GM19099 (cell line): ENCODE data around the gene TMEM191C.

ENCODE experiments used
- POLR2A ChIP-seq: IDR thresholded peaks from 3 replicates; pipeline ENCODE4 v1.6.1; 2011; ENCODE audit warnings: low read depth; ENCODE audit not compliant: insufficient read length; ENCODE audit errors: extremely low read depth

The TMEM191C gene

GRCh38 chr22:21450320-21450831 is 16.8 kb upstream of the TMEM191C start:
- no peak for TF ChIP-seq POLR2A

GRCh38 chr22:21450858-21451353 is 16.3 kb upstream of the TMEM191C start:
- no peak for TF ChIP-seq POLR2A

DNA sequence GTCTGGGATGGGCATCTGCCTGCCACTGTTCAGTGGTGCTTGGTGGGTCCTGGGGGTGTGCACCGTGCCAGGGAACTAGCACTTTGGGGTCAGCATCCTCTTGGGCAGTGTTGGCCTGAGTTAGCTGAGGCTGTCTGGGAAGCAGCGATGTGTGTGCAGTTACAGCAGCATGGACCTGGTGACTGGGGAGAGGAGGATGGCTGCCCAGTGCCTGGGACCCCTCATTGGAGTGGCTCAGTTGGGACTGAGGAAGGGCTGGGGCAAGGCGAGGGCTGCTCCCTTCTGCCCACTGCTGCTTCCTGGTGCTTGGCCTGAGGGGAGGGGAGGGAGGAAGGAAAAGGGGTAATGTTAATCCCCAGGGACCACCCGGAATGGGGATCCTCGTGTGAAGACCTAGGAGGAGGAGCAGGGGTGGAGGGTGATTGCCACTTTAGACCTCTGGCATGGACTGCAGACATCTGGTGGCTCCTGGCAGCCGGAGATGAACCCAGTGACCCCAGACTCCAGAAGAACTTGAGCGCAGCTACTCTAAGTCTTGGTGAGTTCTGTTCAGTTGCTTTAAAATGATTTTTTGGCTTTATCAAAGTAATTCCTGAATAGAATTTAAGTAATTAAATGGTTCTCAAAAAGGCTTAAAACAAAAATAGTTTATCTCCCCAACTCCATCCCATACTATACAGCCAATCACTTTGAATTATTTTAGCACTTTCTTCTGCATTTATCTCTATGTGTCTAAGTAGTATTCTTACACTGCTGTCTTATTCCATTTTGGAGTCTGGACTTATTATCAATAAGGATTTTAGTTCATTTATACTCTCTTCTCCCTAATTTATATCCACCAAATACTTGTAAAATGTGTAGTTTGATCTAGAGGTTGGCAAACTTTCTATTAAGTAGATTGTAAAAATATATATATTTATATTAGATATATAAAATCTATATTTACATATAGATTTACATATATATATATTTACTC is 15.4 kb upstream of the TMEM191C start:
- no peak for TF ChIP-seq POLR2A

DNA sequence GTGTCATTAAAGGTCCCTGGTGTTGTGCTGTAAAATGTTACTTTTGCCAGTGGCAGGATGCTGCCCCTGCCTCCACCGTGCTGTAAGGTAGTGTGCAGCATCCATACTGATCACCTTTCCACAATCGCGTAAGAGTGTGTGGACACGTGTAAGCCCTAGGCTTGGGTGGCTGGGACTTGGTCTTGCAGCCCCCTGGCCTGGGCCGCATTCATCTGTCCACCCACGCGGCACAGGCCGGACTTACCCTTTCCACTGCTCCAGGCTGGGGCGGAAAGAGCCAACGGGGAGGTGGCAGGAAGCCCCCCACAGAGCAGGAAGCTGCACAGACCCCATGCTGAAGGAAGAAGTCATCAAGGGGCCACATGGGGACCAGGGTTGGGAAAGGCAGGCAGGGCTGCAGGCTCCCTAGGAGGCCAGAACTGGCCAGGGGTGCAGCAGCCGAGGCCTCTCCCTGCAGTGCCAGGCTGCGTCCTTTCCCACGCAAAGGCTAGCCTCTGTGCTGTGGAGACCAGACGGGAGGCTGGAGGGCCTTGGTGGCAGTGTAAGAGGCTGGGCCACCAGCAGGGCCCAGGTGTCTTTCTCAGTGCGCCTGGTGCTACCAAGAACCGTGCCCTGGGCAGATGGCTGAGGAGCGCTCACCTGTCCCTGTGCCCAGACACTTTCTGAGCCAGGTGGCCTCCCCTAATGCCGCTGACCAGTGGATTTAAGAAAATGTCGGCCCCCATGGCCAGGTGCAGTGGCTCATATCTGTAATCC is 11.7 kb upstream of the TMEM191C start:
- no peak for TF ChIP-seq POLR2A

GRCh38 chr22:21457023-21457787 is 10.0 kb upstream of the TMEM191C start:
- TF ChIP-seq POLR2A: no peak
